ENCODE data around the gene FSD1L.

The FSD1L gene

GRCh38 chr9:105447814-105448812 is at the start of gene FSD1L:
FSD1L (plus strand) TSS chr9:105448034; CDS start chr9:105448221, 187 bp downstream.
- peak; percentile 92 for DNase-seq

GRCh38 chr9:105399117-105399516 is 48.7 kb upstream of the FSD1L start:
- DNase-seq = no peak

GRCh38 chr9:105401651-105402050 is 46.2 kb upstream of the FSD1L start:
- peak; percentile 46 for DNase-seq

- DNase-seq = no peak
These were observed 44.1 kb upstream of the FSD1L start for GRCh38 chr9:105403552-105404248.

- peak; percentile 97 for DNase-seq
These were observed 42.2 kb upstream of the FSD1L start for GRCh38 chr9:105405514-105406131.

GRCh38 chr9:105406369-105406768 is 41.5 kb upstream of the FSD1L start:
- DNase-seq = no peak

- peak; percentile 37 for DNase-seq
These were observed 34.3 kb upstream of the FSD1L start for GRCh38 chr9:105413525-105413924.

GRCh38 chr9:105414947-105415661 is 32.7 kb upstream of the FSD1L start:
- DNase-seq = peak; percentile 74

- DNase-seq = no peak
These were observed 32.2 kb upstream of the FSD1L start for GRCh38 chr9:105415662-105415980.

- no peak for DNase-seq
These were observed 31.0 kb upstream of the FSD1L start for GRCh38 chr9:105416840-105417239.

- DNase-seq = peak; percentile 29
These were observed 29.0 kb upstream of the FSD1L start for GRCh38 chr9:105418588-105419500.

GRCh38 chr9:105419816-105420597 is 27.8 kb upstream of the FSD1L start:
- DNase-seq = no peak

GRCh38 chr9:105421154-105421553 is 26.7 kb upstream of the FSD1L start:
- DNase-seq = peak; percentile 56

- no peak for DNase-seq
These were observed 26.0 kb upstream of the FSD1L start for GRCh38 chr9:105421864-105422263.

- DNase-seq = peak; percentile 76
These were observed 21.9 kb upstream of the FSD1L start for GRCh38 chr9:105425816-105426433.

GRCh38 chr9:105426657-105427056 is 21.2 kb upstream of the FSD1L start:
- no peak for DNase-seq

- no peak for DNase-seq
These were observed 16.2 kb upstream of the FSD1L start for GRCh38 chr9:105431424-105432246.

GRCh38 chr9:105432247-105432842 is 15.5 kb upstream of the FSD1L start:
- DNase-seq = peak; percentile 96

GRCh38 chr9:105435453-105435852 is 12.4 kb upstream of the FSD1L start:
- no peak for DNase-seq
